Glutamatergic neuron (in vitro differentiated cells): ENCODE results near the gene EPHB2. TPM values are rescaled to one million over a fixed set of nuclear protein-coding genes. Genes with fewer than 3 reads are reported as not detected.

Experiments
- DNase-seq: peaks from one replicate; pipeline ENCODE4 v3.0.0; 2022
- H3K27ac Mint-ChIP-seq: one replicate; pipeline ENCODE4 v1.8.0; 2020; ENCODE audit warnings: mild to moderate bottlenecking, mixed read lengths, inconsistent platforms; ENCODE audit not compliant: unreplicated experiment
- H3K27me3 Mint-ChIP-seq: one replicate; pipeline ENCODE4 v1.8.0; 2020; ENCODE audit warnings: mild to moderate bottlenecking, moderate library complexity, mixed read lengths, inconsistent platforms; ENCODE audit not compliant: unreplicated experiment
- H3K36me3 Mint-ChIP-seq: one replicate; pipeline ENCODE4 v1.8.0; 2020; ENCODE audit warnings: mild to moderate bottlenecking, mixed read lengths, inconsistent platforms; ENCODE audit not compliant: unreplicated experiment
- H3K4me1 Mint-ChIP-seq: one replicate; pipeline ENCODE4 v1.8.0; 2020; ENCODE audit warnings: mild to moderate bottlenecking, low read depth, mixed read lengths, inconsistent platforms; ENCODE audit not compliant: unreplicated experiment
- H3K4me3 Mint-ChIP-seq: one replicate; pipeline ENCODE4 v1.8.0; 2020; ENCODE audit warnings: mild to moderate bottlenecking, mixed read lengths, inconsistent platforms; ENCODE audit not compliant: unreplicated experiment
- H3K9me3 Mint-ChIP-seq: one replicate; pipeline ENCODE4 v1.8.0; 2020; ENCODE audit warnings: mild to moderate bottlenecking, moderate library complexity, mixed read lengths, inconsistent platforms; ENCODE audit not compliant: unreplicated experiment
- CTCF ChIP-seq: fragments of 200-600 bp; sonication (generic); IDR thresholded peaks from one replicate; pipeline ENCODE4 v1.5.0; 2021; ENCODE audit not compliant: partially characterized antibody, unreplicated experiment
- total RNA-seq: library from RNA; stranded (reverse); fragmentation: NEBNext Ultra II Directional; extraction: Animal tissue kit (Norgen Biotek cat#: 25700); gene quantifications from one replicate; pipeline ENCODE4 v1.2.1, GENCODE V29; 2021; ENCODE audit not compliant: unreplicated experiment

Gene EPHB2
- total RNA-seq, 1 donor from 2014 or later = 93.0 TPM

- no peak overlapping the region for H3K4me3 Mint-ChIP-seq
- DNase-seq = no peak
- no peaks in the 10 kb centered on the region for H3K36me3 Mint-ChIP-seq
- no peak overlapping the region for H3K27ac Mint-ChIP-seq
- peaks cover 38% of the 10 kb centered on the region for H3K4me1 Mint-ChIP-seq
- peaks cover 8% of the 10 kb centered on the region for H3K27me3 Mint-ChIP-seq
- peaks cover 3% of the 10 kb centered on the region for H3K9me3 Mint-ChIP-seq
- no peak for TF ChIP-seq CTCF
Measured at GRCh38 chr1:22794647-22795365, 84.2 kb downstream of the EPHB2 start.

GRCh38 chr1:22795366-22795714, 84.7 kb downstream of the EPHB2 start:
- Mint-ChIP-seq H3K9me3 (peaks cover 3% of the 10 kb centered on the region), H3K27me3 (peaks cover 8% of the 10 kb centered on the region), H3K4me1 (peaks cover 39% of the 10 kb centered on the region), H3K4me3 (no peak overlapping the region), H3K27ac (no peak overlapping the region), H3K36me3 (no peaks in the 10 kb centered on the region)
- DNase-seq = no peak
- TF ChIP-seq CTCF = no peak

- no peaks in the 10 kb centered on the region for H3K36me3 Mint-ChIP-seq
- peaks cover 7% of the 10 kb centered on the region for H3K9me3 Mint-ChIP-seq
- H3K27me3 Mint-ChIP-seq = peaks cover 8% of the 10 kb centered on the region
- H3K4me3 Mint-ChIP-seq = no peak overlapping the region
- TF ChIP-seq CTCF = no peak
- no peak for DNase-seq
- peaks cover 42% of the 10 kb centered on the region for H3K4me1 Mint-ChIP-seq
- H3K27ac Mint-ChIP-seq = no peak overlapping the region
Measured at GRCh38 chr1:22796642-22797041, 86.0 kb downstream of the EPHB2 start.

- peaks cover 7% of the 10 kb centered on the region for H3K27me3 Mint-ChIP-seq
- no peak overlapping the region for H3K27ac Mint-ChIP-seq
- H3K9me3 Mint-ChIP-seq = peaks cover 5% of the 10 kb centered on the region
Measured at GRCh38 chr1:22798083-22798482, 87.4 kb downstream of the EPHB2 start.

More at GRCh38 chr1:22798083-22798482, 87.4 kb downstream of the EPHB2 start:
- no peak for DNase-seq
- no peak overlapping the region for H3K4me3 Mint-ChIP-seq
- no peaks in the 10 kb centered on the region for H3K36me3 Mint-ChIP-seq
- no peak for TF ChIP-seq CTCF
- H3K4me1 Mint-ChIP-seq = peaks cover 47% of the 10 kb centered on the region
